H9 (cell line): ENCODE results near the gene SLC35F3. TPM values are rescaled to one million over a fixed set of nuclear protein-coding genes. Genes with fewer than 3 reads are reported as not detected.

Source experiments
- DNase-seq: peaks from one replicate; pipeline ENCODE4 v3.0.0-alpha.2; 2017
- H2AFZ ChIP-seq: one replicate; pipeline ENCODE4 v1.6.1; 2013; ENCODE audit warnings: mild to moderate bottlenecking, low read length, control low read depth, moderate library complexity
- H2AK5ac ChIP-seq: 2 replicates; pipeline ENCODE4 v1.6.1; 2013; ENCODE audit warnings: low read length, control low read depth, mixed read lengths; ENCODE audit not compliant: insufficient read length
- H2BK120ac ChIP-seq: one replicate; pipeline ENCODE4 v1.6.1; 2013; ENCODE audit warnings: low read depth, mild to moderate bottlenecking, low read length, control low read depth, inconsistent platforms; ENCODE audit not compliant: poor library complexity, severe bottlenecking
- H2BK12ac ChIP-seq: 2 replicates; pipeline ENCODE4 v1.6.1; 2013; ENCODE audit warnings: low read length, control low read depth, mixed read lengths, low read depth; ENCODE audit not compliant: insufficient read length
- H2BK15ac ChIP-seq: 2 replicates; pipeline ENCODE4 v1.6.1; 2013; ENCODE audit warnings: low read depth, low read length, control low read depth
- H2BK20ac ChIP-seq: one replicate; pipeline ENCODE4 v1.6.1; 2013; ENCODE audit warnings: low read depth, mild to moderate bottlenecking, low read length, control low read depth, inconsistent platforms; ENCODE audit not compliant: poor library complexity, severe bottlenecking
- H2BK5ac ChIP-seq: 2 replicates; pipeline ENCODE4 v1.6.1; 2013; ENCODE audit warnings: low read length, control low read depth, mixed read lengths; ENCODE audit not compliant: insufficient read length
- H3K14ac ChIP-seq: 2 replicates; pipeline ENCODE4 v1.6.1; 2013; ENCODE audit warnings: low read length, control low read depth; ENCODE audit not compliant: insufficient read depth
- H3K18ac ChIP-seq: 2 replicates; pipeline ENCODE4 v1.6.1; 2013; ENCODE audit warnings: low read depth, mild to moderate bottlenecking, mixed read lengths, low read length, control low read depth; ENCODE audit not compliant: insufficient read length
- H3K23ac ChIP-seq: 2 replicates; pipeline ENCODE4 v1.6.1; 2013; ENCODE audit warnings: low read length, control low read depth, mixed read lengths, low read depth; ENCODE audit not compliant: insufficient read length
- H3K23me2 ChIP-seq: 2 replicates; pipeline ENCODE4 v1.6.1; 2013; ENCODE audit warnings: low read depth, mild to moderate bottlenecking, mixed read lengths, low read length, control low read depth; ENCODE audit not compliant: insufficient read length, poor library complexity, severe bottlenecking
- H3K27ac ChIP-seq: 2 replicates; pipeline ENCODE4 v1.5.1; 2013; ENCODE audit warnings: low read length, control low read depth, mixed read lengths, low read depth; ENCODE audit not compliant: insufficient read length
- H3K27me3 ChIP-seq: 2 replicates; pipeline ENCODE4 v1.6.1; 2013; ENCODE audit warnings: low read length, control low read depth, inconsistent platforms; ENCODE audit not compliant: insufficient read depth
- H3K4ac ChIP-seq: 2 replicates; pipeline ENCODE4 v1.6.1; 2013; ENCODE audit warnings: low read depth, mild to moderate bottlenecking, control low read depth, inconsistent platforms, low read length, moderate library complexity
- H3K4me1 ChIP-seq: 2 replicates; pipeline ENCODE4 v1.6.1; 2013; ENCODE audit warnings: low read length, control low read depth, inconsistent platforms; ENCODE audit not compliant: insufficient read depth
- H3K4me2 ChIP-seq: 2 replicates; pipeline ENCODE4 v1.6.1; 2013; ENCODE audit warnings: low read length, control low read depth, mixed read lengths; ENCODE audit not compliant: insufficient read length, insufficient read depth
- H3K56ac ChIP-seq: 2 replicates; pipeline ENCODE4 v1.6.1; 2013; ENCODE audit warnings: low read depth, mild to moderate bottlenecking, mixed read lengths, low read length, control low read depth; ENCODE audit not compliant: insufficient read length
- H3K79me1 ChIP-seq: 2 replicates; pipeline ENCODE4 v1.6.1; 2013; ENCODE audit warnings: low read depth, mild to moderate bottlenecking, moderate library complexity, low read length, control low read depth, inconsistent platforms; ENCODE audit not compliant: insufficient read depth, poor library complexity, severe bottlenecking
- H3K79me2 ChIP-seq: 2 replicates; pipeline ENCODE4 v1.6.1; 2013; ENCODE audit warnings: low read length, control low read depth, inconsistent platforms; ENCODE audit not compliant: insufficient read depth
- H3K9ac ChIP-seq: 2 replicates; pipeline ENCODE4 v1.6.1; 2013; ENCODE audit warnings: low read length, control low read depth, mixed read lengths; ENCODE audit not compliant: insufficient read length; ENCODE audit errors: extremely low read depth
- H3K9me3 ChIP-seq: one replicate; pipeline ENCODE4 v1.6.1; 2013; ENCODE audit warnings: low read depth, low read length, inconsistent platforms; ENCODE audit not compliant: control insufficient read depth
- H3T11ph ChIP-seq: one replicate; pipeline ENCODE4 v1.6.1; 2013; ENCODE audit warnings: mild to moderate bottlenecking, low read length, control low read depth, inconsistent platforms
- H4K20me1 ChIP-seq: one replicate; pipeline ENCODE4 v1.6.1; 2013; ENCODE audit not compliant: control insufficient read depth, insufficient read length, insufficient read depth
- H4K5ac ChIP-seq: 2 replicates; pipeline ENCODE4 v1.6.1; 2013; ENCODE audit warnings: low read depth, mild to moderate bottlenecking, mixed read lengths, low read length, control low read depth; ENCODE audit not compliant: insufficient read length
- H4K8ac ChIP-seq: replicated peaks from 2 replicates; pipeline ENCODE4 v1.6.1; 2013; ENCODE audit warnings: low read length, control low read depth, mixed read lengths, low read depth; ENCODE audit not compliant: insufficient read length
- H4K91ac ChIP-seq: 2 replicates; pipeline ENCODE4 v1.6.1; 2013; ENCODE audit warnings: low read depth, mild to moderate bottlenecking, moderate library complexity, mixed read lengths, low read length, control low read depth; ENCODE audit not compliant: insufficient read length
- H3K27ac Mint-ChIP-seq, 3 experiments: 2 replicates in 2 of 3; 3 replicates in 1 of 3; pipeline ENCODE4 v1.8.0; 2020 to 2021; ENCODE audit warnings: mixed read lengths in 3 of 3, mild to moderate bottlenecking in 1 of 3, moderate library complexity in 1 of 3
- H3K27me3 Mint-ChIP-seq: 2 replicates; pipeline ENCODE4 v1.8.0; 2021; ENCODE audit warnings: low read depth, mild to moderate bottlenecking, moderate library complexity, mixed read lengths
- H3K36me3 Mint-ChIP-seq, 3 experiments: 2 replicates in 2 of 3; 3 replicates in 1 of 3; pipeline ENCODE4 v1.8.0; 2020 to 2021; ENCODE audit warnings: low read depth in 3 of 3, mixed read lengths in 3 of 3; ENCODE audit not compliant: insufficient read depth in 1 of 3
- H3K4me1 Mint-ChIP-seq, 2 experiments: 2 replicates each; pipeline ENCODE4 v1.8.0; 2020; ENCODE audit warnings: mixed read lengths in 2 of 2
- H3K4me3 Mint-ChIP-seq, 2 experiments: 2 replicates in 1 of 2; 3 replicates in 1 of 2; pipeline ENCODE4 v1.8.0; 2020 to 2021; ENCODE audit warnings: mild to moderate bottlenecking in 2 of 2, mixed read lengths in 2 of 2, moderate library complexity in 1 of 2
- H3K9me3 Mint-ChIP-seq, 2 experiments: 2 replicates in 1 of 2; 3 replicates in 1 of 2; pipeline ENCODE4 v1.8.0; 2020; ENCODE audit warnings: mild to moderate bottlenecking in 2 of 2, mixed read lengths in 2 of 2, moderate library complexity in 1 of 2
- WGBS: extraction: QIAGEN DNeasy Blood & Tissue Kit; methylation state at CpG from one replicate; pipeline ENCODE4 v1.1.7; 2013; ENCODE audit warnings: missing lambda C conversion rate, low lambda C conversion rate, mixed read lengths; ENCODE audit not compliant: insufficient read length; ENCODE audit errors: extremely low coverage; 5-methylcytosine and 5-hydroxymethylcytosine counted together
- total RNA-seq: library from RNA; stranded (reverse); gene quantifications from 2 replicates; pipeline ENCODE4 v1.2.1, GENCODE V29; 2021
- TF ChIP-seq, protein P1 (sequence below): fragments of 200-600 bp; sonication (generic); conservative IDR thresholded peaks from 3 replicates; pipeline ENCODE4 v1.8.0; 2021; ENCODE audit warnings: antibody characterized with exemption, mild to moderate bottlenecking

SLC35F3 gene
- total RNA-seq, 1 experiment from 2014 or later = 0.81 TPM

DNA sequence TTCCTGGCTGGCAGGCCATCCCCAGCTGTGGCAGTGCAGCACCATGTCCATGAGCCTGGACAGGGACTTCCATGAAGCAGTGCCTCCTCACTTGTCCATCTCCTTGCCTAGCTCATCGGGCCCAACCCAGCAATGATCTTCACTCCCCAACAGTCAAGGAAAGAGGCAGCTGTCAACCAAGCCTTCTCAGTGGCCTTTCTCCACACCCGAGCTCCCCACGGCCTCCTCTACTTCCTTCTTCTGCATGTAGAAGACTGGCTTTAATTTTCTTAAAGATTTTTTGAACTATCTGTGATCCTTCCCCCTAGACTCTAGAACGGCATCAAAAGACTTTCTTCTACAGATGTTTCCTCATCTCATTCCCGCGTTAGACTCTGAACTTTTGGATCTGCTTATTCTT lies 403.2 kb downstream of the SLC35F3 start:
- H3K27me3 ChIP-seq = no peaks in the 10 kb centered on the region
- no peak overlapping the region for H3K9ac ChIP-seq
- H3T11ph ChIP-seq = no peak overlapping the region
- no peaks in the 10 kb centered on the region for H3K79me1 ChIP-seq
- Mint-ChIP-seq H3K27ac (no peak overlapping the region), H3K36me3 (no peaks in the 10 kb centered on the region; a peak in 1 of 7 replicates), H3K4me3 (no peak overlapping the region), H3K4me1 (peaks cover 15 to 17% of the 10 kb centered on the region in 2 experiments), H3K27me3 (peaks cover 5% of the 10 kb centered on the region), H3K9me3 (no peaks in the 10 kb centered on the region)
- no peak overlapping the region; the same call in 1 of the 2 replicates for H3K14ac ChIP-seq
- no peak overlapping the region for H4K5ac ChIP-seq
- H2BK12ac ChIP-seq = no peak overlapping the region
- no peak overlapping the region for H2BK5ac ChIP-seq
- no peak overlapping the region for H2BK15ac ChIP-seq
- no peaks in the 10 kb centered on the region for H3K23me2 ChIP-seq
- H3K23ac ChIP-seq = no peak overlapping the region
- no peaks in the 10 kb centered on the region for H3K4me1 ChIP-seq
- no CpG with 5 or more reads among the region's 6 CpGs for WGBS
- no peaks in the 10 kb centered on the region for H3K9me3 ChIP-seq
- no peak overlapping the region for H2BK120ac ChIP-seq
- H2AFZ ChIP-seq = no peak overlapping the region
- H2BK20ac ChIP-seq = no peak overlapping the region
- H4K20me1 ChIP-seq = no peaks in the 10 kb centered on the region
- no peak overlapping the region for H3K56ac ChIP-seq
- H4K8ac ChIP-seq = no peak overlapping the region
- no peak overlapping the region for H3K4ac ChIP-seq
- no peak overlapping the region for H3K18ac ChIP-seq
- no peak overlapping the region for H2AK5ac ChIP-seq
- TF ChIP-seq, protein P1, sequence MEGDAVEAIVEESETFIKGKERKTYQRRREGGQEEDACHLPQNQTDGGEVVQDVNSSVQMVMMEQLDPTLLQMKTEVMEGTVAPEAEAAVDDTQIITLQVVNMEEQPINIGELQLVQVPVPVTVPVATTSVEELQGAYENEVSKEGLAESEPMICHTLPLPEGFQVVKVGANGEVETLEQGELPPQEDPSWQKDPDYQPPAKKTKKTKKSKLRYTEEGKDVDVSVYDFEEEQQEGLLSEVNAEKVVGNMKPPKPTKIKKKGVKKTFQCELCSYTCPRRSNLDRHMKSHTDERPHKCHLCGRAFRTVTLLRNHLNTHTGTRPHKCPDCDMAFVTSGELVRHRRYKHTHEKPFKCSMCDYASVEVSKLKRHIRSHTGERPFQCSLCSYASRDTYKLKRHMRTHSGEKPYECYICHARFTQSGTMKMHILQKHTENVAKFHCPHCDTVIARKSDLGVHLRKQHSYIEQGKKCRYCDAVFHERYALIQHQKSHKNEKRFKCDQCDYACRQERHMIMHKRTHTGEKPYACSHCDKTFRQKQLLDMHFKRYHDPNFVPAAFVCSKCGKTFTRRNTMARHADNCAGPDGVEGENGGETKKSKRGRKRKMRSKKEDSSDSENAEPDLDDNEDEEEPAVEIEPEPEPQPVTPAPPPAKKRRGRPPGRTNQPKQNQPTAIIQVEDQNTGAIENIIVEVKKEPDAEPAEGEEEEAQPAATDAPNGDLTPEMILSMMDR = no peak
- no peaks in the 10 kb centered on the region for H3K79me2 ChIP-seq
- DNase-seq = no peak
- H3K4me2 ChIP-seq = no peak overlapping the region
- no peak overlapping the region for H4K91ac ChIP-seq
- no peak overlapping the region for H3K27ac ChIP-seq
